GM18526 (cell line): ENCODE results near the gene SMARCA5.

Experiments used
- POLR2A ChIP-seq: IDR thresholded peaks from 3 replicates; pipeline ENCODE4 v1.6.1; 2011; ENCODE audit not compliant: insufficient read length; ENCODE audit errors: extremely low read depth

Gene SMARCA5

GRCh38 chr4:143585548-143585947, 72.0 kb downstream of the SMARCA5 start:
- no peak for TF ChIP-seq POLR2A

- no peak for TF ChIP-seq POLR2A
These were observed 72.6 kb downstream of the SMARCA5 start for GRCh38 chr4:143586080-143586479.

GRCh38 chr4:143587703-143588102, 74.2 kb downstream of the SMARCA5 start:
- TF ChIP-seq POLR2A, result no peak

GRCh38 chr4:143597276-143597675, 83.8 kb downstream of the SMARCA5 start:
- TF ChIP-seq POLR2A, result no peak

GRCh38 chr4:143598816-143599215, 85.3 kb downstream of the SMARCA5 start:
- TF ChIP-seq POLR2A, result no peak

- no peak for TF ChIP-seq POLR2A
These were observed 86.3 kb downstream of the SMARCA5 start for GRCh38 chr4:143599827-143600226.

GRCh38 chr4:143606480-143606879, 93.0 kb downstream of the SMARCA5 start:
- TF ChIP-seq POLR2A, result no peak
